ENCODE results near the gene GATA3. TPM values are rescaled to one million over a fixed set of nuclear protein-coding genes. Genes with fewer than 3 reads are reported as not detected.

Gene GATA3
- total RNA-seq, 1 donor from 2014 or later, result 2.7 TPM

GRCh38 chr10:8061274-8062211 lies 7.1 kb downstream of the GATA3 start:
- no peak overlapping the region for H3K27ac Mint-ChIP-seq
- peaks cover 19% of the 10 kb centered on the region for H3K4me1 Mint-ChIP-seq (ENCODE audit: low read depth)
- no peak for DNase-seq (ENCODE audit: low spot score, unreplicated experiment)
- H3K36me3 Mint-ChIP-seq (ENCODE audit: insufficient read depth), result no peaks in the 10 kb centered on the region
- H3K27me3 Mint-ChIP-seq, result peaks cover 94% of the 10 kb centered on the region
- no peak overlapping the region for H3K4me3 Mint-ChIP-seq (ENCODE audit: low read depth)
- no peaks in the 10 kb centered on the region for H3K9me3 Mint-ChIP-seq (ENCODE audit: low read depth)
- TF ChIP-seq, protein P1, sequence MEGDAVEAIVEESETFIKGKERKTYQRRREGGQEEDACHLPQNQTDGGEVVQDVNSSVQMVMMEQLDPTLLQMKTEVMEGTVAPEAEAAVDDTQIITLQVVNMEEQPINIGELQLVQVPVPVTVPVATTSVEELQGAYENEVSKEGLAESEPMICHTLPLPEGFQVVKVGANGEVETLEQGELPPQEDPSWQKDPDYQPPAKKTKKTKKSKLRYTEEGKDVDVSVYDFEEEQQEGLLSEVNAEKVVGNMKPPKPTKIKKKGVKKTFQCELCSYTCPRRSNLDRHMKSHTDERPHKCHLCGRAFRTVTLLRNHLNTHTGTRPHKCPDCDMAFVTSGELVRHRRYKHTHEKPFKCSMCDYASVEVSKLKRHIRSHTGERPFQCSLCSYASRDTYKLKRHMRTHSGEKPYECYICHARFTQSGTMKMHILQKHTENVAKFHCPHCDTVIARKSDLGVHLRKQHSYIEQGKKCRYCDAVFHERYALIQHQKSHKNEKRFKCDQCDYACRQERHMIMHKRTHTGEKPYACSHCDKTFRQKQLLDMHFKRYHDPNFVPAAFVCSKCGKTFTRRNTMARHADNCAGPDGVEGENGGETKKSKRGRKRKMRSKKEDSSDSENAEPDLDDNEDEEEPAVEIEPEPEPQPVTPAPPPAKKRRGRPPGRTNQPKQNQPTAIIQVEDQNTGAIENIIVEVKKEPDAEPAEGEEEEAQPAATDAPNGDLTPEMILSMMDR (IDR thresholded peaks at IDR 0.05; ENCODE audit: unreplicated experiment), result no peak

DNA sequence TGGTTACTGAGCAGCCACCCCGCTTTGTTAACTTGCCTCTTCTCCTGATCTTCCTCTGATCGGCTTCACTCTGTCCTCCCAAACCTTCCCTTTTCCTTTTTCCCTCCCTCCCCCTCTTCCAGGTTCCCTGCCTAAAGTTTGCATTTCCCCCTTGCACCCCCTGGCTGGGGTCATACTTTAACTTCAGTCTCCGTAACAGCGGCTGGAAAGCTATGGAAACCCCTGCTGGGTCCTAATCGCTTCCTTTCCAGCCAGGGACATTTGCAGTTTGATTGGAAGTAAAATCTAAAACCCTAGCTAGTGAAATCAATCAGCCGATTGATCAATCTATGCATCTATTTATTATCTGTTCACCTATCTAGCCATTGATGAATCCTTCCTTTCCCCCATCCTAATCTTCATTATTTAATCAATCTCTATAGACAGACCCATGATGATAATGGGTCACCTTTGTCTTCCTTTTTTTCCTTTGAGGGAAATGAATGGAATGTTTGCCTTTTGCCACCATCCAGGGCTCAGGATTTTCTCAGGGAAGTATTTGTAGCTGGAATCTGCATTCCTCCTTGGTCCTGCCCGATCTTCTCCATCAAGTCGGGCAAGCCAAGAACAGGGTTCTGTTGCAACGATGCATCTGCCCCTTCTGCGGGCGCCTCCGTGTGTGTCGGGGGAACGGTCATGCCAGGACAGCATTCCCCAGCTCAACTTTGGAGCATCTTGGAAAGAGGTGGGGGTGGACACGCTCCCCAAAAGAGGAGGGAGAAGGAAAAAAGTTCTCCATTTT lies 8.8 kb downstream of the GATA3 start:
- no peaks in the 10 kb centered on the region for H3K9me3 Mint-ChIP-seq (ENCODE audit: low read depth)
- TF ChIP-seq, protein P1 (IDR thresholded peaks at IDR 0.05; ENCODE audit: unreplicated experiment), result no peak
- peaks cover 85% of the 10 kb centered on the region for H3K27me3 Mint-ChIP-seq
- no peaks in the 10 kb centered on the region for H3K36me3 Mint-ChIP-seq (ENCODE audit: insufficient read depth)
- H3K4me1 Mint-ChIP-seq (ENCODE audit: low read depth), result peaks cover 17% of the 10 kb centered on the region
- DNase-seq (ENCODE audit: low spot score, unreplicated experiment), result no peak
- no peak overlapping the region for H3K4me3 Mint-ChIP-seq (ENCODE audit: low read depth)
- H3K27ac Mint-ChIP-seq, result no peak overlapping the region

DNA sequence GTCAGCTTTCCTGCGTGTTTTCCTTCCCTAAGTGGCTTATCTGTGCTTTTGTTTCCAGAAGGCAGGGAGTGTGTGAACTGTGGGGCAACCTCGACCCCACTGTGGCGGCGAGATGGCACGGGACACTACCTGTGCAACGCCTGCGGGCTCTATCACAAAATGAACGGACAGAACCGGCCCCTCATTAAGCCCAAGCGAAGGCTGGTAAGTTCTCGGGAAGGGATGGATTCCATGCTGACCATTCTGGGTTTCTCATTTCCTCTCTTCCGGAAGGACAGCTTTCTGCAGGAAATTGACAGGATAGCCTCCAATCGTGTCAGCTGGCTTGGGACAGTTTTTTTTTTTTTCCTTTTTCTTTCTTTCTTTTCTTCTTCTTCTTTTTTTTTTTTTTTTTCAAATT lies 9.4 kb downstream of the GATA3 start:
- peaks cover 83% of the 10 kb centered on the region for H3K27me3 Mint-ChIP-seq
- no peaks in the 10 kb centered on the region for H3K9me3 Mint-ChIP-seq (ENCODE audit: low read depth)
- peaks cover 17% of the 10 kb centered on the region for H3K4me1 Mint-ChIP-seq (ENCODE audit: low read depth)
- no peaks in the 10 kb centered on the region for H3K36me3 Mint-ChIP-seq (ENCODE audit: insufficient read depth)
- no peak overlapping the region for H3K27ac Mint-ChIP-seq
- DNase-seq (ENCODE audit: low spot score, unreplicated experiment), result no peak
- TF ChIP-seq, protein P1 (IDR thresholded peaks at IDR 0.05; ENCODE audit: unreplicated experiment), result no peak
- H3K4me3 Mint-ChIP-seq (ENCODE audit: low read depth), result no peak overlapping the region

GRCh38 chr10:8064436-8064835 lies 9.9 kb downstream of the GATA3 start:
- Mint-ChIP-seq H3K36me3 (ENCODE audit: insufficient read depth) (no peaks in the 10 kb centered on the region), H3K4me3 (ENCODE audit: low read depth) (no peak overlapping the region), H3K27me3 (peaks cover 83% of the 10 kb centered on the region), H3K9me3 (ENCODE audit: low read depth) (no peaks in the 10 kb centered on the region), H3K4me1 (ENCODE audit: low read depth) (peaks cover 17% of the 10 kb centered on the region), H3K27ac (no peak overlapping the region)
- TF ChIP-seq, protein P1 (IDR thresholded peaks at IDR 0.05; ENCODE audit: unreplicated experiment), result no peak
- no peak for DNase-seq (ENCODE audit: low spot score, unreplicated experiment)

DNA sequence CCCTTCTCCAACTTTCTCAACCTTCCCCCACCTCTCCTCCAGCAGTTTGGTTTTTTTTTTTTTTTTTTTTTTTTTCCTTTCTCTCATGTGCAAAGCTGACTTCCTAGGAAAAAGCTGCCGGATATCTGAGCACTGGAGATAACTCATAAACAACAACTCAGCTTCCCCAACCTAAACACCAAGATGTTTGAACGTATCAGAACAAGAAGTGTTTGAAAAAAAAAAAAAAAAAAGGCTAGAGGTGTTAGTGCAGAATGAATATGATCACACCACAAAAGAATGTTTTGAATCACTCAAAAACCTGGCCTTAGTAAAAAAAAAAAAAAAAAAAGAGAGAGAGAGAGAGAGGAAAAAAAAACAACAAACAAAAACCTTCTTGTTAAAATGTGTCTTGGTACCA lies 11.2 kb downstream of the GATA3 start:
- Mint-ChIP-seq H3K36me3 (ENCODE audit: insufficient read depth) (no peaks in the 10 kb centered on the region), H3K4me3 (ENCODE audit: low read depth) (no peak overlapping the region), H3K27ac (no peak overlapping the region)

More for the DNA sequence above, 11.2 kb downstream of the GATA3 start:
- no peak for DNase-seq (ENCODE audit: low spot score, unreplicated experiment)
- peaks cover 10% of the 10 kb centered on the region for H3K4me1 Mint-ChIP-seq (ENCODE audit: low read depth)
- no peaks in the 10 kb centered on the region for H3K9me3 Mint-ChIP-seq (ENCODE audit: low read depth)
- TF ChIP-seq, protein P1 (IDR thresholded peaks at IDR 0.05; ENCODE audit: unreplicated experiment), result no peak
- peaks cover 83% of the 10 kb centered on the region for H3K27me3 Mint-ChIP-seq

All from progenitor cell of endocrine pancreas (in vitro differentiated cells).